Measurements from ENCODE around the gene ACOD1.
A peak's percentile ranks its signal among the peaks of the same experiment; 100 is the strongest.
"Not testable (repeated sequence)": the region's sequence is repeated elsewhere in the genome, so short reads cannot be mapped to it uniquely, and the experiment has no call there.

Gene ACOD1

DNA sequence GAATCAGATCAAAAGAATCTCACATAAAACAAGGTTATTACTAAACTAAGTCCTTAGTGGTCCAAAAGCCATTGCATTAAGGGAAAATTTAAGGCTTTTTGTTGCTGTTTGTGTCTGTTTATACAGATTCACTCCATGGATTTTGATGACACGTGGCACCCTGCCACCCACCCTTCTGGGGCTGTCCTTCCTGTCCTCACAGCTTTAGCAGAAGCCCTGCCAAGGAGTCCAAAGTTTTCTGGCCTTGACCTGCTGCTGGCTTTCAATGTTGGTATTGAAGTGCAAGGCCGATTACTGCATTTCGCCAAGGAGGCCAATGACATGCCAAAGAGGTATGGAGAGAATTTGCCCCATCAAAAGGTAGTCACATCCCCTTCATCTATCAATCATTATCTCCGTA is 6.9 kb downstream of the ACOD1 start:
- no peak for DNase-seq

DNA sequence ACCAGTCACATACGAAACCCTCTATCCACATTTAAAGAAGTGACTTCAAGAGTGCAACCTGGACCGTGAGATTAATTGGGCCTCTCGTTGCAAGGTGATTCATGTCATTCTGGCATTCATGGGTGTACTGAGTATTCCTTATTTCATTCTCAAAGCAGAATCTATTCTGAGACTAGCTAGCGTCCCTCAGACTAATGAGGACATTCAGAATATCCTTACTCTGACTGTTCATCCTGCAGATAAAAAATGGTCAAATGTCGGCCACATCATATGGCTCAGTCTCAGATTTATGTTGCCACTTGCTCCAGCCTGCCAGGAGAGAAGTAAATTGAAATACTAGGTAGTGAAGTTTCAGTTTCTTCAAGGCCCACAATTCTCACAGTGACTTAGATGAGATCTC is 7.3 kb downstream of the ACOD1 start:
- DNase-seq, result no peak

DNA sequence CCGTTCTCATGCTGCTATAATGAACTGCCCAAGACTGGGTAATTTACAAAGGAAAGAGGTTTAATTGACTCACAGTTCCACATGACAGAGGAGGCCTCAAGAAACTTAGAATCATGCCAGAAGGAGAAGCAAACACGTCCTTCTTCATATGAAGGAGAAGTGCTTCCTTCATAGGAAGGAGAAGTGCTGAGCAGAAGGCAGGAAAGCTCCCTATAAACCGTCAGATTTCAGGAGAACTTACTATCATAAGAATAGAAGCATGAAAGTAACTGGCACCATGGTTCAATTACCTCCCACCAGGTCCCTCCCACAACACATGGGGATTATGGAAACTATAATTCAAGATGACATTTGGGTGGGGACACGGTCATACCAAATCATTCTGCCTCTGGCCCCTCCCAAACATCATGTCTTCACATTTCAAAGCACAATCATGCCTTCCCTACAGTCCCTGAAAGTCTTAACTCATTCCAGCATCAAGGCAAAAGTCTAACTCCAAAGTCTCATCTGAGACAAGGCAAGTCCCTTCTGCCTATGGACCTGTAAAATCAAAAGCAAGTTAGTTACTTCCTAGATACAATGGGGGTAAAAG is 10.6 kb downstream of the ACOD1 start:
- DNase-seq, result no peak

DNA sequence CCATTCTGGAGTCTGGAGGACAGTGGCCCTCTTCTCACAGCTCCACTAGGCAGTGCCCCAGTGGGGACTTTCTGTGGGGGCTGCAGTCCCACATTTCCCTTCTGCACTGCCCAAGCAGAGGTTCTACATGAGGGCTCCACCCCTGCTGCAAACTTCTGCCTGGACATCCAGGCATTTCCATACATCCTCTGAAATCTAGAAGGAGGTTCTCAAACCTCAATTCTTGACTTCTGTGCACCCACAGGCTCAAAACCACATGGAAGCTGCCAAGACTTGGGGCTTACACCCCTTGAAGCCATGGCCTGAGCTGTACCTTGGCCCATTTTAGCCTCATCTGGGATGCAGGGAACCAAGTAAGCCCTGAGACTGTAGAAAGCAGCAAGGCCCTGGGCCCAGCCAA is 11.4 kb downstream of the ACOD1 start:
- not testable (repeated sequence) for DNase-seq

DNA sequence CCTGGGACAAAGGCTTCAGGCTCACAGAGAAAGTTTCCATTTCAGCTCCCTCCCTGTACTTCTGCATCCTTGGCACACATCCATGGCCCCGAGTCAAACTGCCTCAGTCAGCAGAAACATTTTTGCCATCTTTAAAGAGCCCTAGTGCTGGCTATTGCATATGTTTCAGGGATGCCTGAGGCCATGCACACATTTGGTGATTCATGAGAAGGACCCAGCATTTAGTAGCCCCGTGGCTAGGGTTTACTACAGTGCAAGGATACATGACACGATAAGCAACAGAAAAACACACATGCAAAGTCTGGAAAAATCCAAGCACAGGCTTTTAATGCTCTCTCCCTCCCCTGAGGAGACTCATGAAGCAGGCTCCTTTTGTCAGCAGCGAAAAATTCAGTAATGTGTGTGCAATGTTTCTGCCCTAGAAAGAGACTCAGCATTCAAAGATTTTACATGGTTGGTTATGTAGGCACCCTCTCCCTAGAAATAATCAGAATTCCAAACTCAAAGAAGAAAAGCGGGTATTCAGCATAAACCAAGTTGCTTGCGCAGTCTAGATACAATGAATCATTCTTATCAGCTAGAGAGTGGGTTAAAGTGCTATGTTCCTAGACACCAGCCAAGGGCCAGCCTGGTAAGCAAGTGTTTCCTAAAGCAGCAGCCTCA is 17.6 kb downstream of the ACOD1 start:
- no peak for DNase-seq

- DNase-seq, result no peak
Observed at GRCh38 chr13:76967031-76967430, 18.7 kb downstream of the ACOD1 start.

- no peak for DNase-seq
Observed at GRCh38 chr13:76968041-76968440, 19.7 kb downstream of the ACOD1 start.

DNA sequence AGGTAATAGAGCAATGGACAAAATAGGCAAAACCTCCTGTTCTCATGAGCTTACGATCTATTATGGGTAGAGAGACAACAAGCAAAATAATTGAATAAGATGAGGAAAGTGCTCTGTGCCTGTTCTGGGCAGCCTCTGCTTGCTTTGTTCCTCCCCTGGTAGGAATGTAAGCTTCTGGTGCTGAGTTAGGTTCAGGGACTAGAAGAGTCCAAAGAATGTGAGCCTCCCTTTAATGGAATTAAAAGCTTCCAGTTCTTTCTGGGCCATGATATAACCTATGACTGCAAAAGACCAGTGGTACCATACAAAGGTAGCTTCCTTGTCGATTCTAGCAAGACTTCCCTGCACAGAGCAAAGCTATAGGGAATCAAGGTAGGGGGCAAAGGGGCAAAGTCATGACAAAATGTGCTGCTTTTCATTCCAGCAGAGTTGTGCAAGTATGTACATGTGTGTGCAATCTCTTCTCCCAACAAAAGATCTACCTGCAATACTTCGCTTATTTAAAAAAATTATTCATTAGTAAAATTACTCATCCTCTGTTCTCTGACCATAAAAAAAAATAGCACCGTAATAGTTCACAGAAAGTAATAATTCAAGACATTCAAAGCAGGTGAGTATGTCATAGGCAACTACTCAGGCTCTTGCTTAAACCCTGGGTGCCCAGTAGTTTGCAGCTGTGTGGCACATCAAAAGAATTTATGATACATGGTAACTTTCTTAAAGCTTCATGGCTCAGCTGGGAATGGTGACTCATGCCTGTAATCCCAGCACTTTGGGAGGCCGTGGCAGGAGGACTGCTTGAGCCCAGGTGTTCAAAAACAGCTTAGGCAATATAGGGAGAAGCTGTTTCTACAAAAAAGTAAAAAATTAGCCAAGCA is 21.4 kb downstream of the ACOD1 start:
- DNase-seq, result no peak

DNA sequence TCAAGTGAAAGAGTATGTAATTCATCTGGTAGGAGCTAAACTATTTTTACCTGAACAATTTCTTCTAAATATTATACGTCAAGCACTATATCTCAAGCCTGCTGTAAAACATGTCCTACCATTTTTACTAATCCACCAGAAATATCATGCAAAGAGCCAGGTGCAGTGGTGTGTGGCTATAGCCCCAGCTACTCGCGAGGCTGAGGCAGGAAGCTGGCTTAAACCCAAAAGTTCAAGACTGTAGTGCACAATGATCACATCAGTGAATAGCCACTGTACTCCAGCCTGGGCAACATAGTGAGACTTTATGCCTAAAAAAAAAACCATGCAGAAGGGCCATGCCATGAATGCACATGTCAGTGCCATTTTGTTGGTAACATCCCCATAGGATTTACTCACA is 22.9 kb downstream of the ACOD1 start:
- DNase-seq, result no peak

- DNase-seq, result no peak
Observed at GRCh38 chr13:76971851-76972829, 23.8 kb downstream of the ACOD1 start.

GRCh38 chr13:76973920-76974617 is 25.8 kb downstream of the ACOD1 start:
- no peak for DNase-seq

DNA sequence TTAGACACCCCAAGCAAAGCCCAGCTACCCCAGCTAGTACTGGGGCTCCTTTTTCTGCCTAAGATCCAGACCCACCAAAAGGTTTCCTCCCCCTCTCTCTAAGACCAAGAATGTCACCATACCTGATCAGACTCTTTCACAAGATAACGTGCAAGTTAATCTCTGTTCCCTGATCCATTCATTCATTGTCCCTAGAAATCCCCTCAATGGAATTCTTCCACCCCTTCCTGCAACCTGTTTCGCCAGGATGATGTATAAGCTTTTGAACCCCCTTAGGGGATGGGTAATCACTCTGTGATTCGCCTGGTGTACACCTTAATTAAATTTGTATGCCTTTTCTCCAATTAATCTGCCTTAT is 26.3 kb downstream of the ACOD1 start:
- no peak for DNase-seq

DNA sequence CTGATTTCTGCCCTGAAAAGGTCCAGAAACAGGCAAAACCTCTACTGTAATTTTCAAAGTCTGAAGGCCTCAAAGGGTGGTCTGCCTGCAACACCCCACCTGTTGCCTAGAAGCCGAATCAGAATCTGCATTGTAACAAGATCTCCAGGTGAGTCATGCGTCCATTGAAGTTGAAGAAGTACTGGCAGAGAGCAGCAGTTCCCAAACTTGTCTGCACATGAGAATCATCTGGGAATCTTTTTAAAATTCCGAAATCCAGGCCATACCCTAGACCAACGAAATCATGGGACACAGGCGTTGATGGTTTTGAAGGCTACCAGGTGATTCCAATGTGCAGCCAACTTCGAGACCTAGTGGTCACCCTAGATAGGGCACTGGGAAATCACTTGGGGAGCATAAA is 27.6 kb downstream of the ACOD1 start:
- DNase-seq, result no peak

DNA sequence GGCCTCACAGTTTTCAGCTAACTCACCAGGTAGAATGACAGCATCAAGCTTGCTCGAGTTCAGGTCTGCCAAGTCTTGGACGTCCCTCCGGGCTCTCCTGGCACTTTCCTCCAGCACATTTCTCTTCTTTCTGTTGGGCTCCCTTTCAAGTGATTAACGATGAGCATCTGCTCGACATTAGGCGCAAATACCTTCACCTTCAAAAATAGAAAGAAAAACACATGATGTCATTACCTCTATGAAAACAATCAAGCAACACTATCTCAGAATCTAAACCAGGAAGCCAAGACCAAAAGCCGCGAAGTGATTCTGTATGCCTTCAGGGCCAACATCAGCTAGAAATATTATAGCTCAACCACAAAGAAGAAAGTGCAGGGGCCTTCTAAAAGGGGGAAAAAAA is 28.2 kb downstream of the ACOD1 start:
- DNase-seq, result no peak

DNA sequence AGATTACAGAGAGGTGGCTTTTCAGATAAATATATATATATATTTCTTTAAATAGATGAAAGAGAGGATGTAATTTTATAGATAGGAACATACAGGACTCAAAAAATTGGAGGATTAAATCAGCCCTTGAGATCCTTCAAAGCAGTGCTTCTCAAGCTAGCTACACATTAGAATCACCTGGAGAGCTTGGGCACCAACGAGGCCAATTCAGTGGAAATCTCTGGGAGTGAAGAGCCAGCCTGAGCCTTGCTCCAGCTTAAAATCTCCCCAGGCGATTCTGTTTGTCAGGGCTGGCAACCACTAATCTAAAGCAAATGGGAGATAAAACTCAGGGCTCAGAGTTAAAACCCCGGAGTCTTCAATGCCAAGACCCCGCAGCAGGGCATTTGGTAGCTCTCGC is 28.6 kb downstream of the ACOD1 start:
- peak in 1 of 6 experiments; percentile 25 for DNase-seq

DNA sequence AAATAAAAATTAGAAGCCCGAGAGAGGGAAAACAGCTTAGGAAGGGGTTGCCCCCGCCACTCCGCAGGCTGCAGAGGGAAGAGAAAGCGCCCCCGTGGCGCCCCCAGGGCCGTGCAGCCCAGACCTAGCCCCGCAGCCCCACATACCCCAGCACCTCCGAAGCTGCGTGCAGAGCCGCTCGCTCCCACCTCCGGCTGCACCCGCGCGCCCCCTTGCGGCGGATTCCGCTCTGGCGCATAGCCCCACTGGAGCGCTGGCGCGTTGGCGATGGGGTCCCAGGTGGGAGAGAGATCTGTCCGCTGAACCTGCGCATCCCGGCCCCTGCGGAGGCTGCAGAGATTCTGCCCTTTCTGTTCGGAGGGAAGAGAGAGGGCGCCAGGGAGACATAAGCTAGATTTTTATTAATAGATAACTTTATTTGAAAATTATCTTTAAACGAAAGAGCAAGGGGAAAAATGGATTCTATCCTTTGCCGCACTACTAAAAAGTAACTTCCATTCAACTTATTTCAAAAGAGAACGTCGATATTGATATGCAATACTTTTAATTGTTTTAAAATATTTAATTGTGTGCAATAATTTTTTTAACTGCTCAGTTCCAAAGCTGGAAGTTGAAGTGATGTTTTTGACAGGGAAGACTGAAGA is 31.9 kb downstream of the ACOD1 start:
- DNase-seq, result peak; percentile 50 to 88 (median 78)

DNA sequence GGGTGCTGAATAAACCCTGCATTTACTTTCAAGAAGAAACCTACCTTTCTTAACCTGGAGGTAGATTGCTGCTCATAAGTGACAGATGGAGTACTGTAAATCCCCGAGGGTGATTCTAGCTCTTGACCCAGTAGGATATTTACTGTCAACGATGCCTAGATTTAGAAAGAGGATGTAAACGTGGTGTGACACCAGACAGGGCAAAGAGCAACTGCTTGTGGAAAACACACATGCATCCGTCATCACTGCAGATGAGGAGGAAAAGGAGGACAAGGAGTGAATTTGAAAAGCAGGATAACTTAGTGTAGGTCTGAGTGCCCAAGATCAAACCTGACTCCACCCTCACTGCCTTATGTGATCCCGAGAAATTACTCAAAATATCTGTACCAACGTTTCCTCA is 33.8 kb downstream of the ACOD1 start:
- no peak for DNase-seq

DNA sequence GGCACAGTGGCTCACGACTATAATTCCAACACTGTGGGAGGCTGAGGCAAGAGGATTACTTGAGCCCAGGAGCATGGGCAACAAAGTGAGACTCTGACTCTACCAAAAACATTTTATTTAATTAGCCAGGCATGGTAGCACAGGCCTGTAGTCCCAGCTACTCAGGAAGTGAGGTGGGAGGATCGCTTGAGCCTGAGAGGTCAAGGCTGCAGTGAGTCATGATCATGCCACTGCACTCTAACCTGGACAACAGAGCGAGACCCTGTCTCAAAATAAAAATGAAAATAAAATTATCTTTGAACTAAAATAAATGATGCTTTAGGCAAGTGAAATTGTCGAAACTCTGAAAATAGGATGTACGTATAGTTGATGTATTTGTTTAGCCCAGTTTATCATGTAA is 35.4 kb downstream of the ACOD1 start:
- DNase-seq, result no peak

DNA sequence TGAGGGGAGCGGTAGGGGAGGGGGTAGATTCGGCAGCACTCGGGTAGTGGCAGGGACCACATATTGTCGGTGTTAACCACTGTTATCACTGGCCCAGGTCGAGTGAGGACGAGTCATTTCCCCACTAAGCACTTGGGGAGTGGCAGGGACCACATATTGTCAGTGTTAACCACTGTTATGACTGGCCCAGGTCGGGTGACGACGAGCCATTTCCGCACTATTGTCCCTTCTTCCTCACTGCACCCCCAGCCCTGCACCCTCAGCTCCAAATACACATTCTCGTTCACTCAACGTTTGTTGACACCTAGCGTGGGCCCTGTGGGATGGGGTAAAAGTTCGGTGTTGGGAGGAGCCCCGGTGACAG is 43.1 kb downstream of the ACOD1 start:
- DNase-seq, result peak in 1 of 6 experiments; percentile 35

DNA sequence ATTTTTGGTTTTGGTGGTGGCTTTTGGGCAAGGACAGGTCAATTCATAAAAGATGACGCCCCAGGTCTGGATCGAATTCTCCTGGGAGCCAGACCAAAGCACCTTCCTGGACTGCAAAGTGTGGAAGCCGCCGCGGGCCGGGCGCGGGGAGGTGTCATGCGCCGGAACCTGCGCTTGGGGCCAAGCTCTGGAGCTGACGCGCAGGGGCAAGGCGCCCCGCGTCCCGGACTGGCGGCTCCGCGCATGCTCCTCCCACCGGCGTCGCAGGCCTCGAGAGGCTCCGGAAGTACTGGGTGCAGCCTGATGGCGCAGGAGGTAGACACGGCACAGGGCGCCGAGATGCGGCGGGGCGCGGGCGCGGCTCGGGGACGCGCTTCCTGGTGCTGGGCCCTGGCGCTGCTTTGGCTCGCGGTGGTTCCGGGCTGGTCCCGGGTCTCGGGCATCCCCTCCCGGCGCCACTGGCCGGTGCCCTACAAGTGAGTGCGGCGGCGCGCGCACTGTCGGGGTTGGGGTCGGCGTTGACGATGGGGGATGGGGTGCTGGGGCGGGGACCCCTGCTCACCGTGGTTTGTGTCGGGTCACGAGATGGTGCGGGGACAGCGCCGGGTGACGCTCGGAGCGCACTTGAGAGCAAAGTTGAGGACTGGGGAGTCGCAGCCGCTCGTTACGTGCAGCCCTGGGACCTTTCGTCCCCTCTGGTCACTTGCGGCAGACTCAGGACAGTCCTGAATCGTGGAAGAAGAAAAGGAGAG is 43.7 kb downstream of the ACOD1 start, which contains the start of gene CLN5:
Gene CLN5 (plus strand): TSS at position 286 of the 752 bp plus-strand sequence. CDS start 18 bp downstream, at position 304.
- DNase-seq, result peak; percentile 91 to 96 (median 94)

DNA sequence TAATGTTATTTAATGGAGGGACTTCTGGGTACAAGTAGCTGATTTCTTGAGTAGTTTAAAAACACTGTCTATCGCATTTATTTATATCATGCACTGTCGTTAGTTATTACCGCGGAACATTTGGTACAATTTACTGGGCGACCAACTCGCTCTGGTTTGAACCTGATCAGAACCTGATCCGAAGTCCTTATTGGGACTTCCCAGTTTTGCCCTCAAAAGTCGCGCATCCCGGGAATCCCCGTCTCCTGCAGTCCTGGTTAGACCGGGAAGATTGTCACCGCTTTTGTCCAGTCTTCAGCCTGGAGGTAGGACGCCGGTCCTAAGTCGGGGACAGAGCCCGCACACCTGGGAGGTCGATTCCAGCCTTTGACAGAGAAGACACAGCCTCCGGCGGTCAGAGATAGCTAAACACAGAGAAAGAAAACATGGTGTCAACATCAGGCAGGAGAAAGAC is 44.3 kb downstream of the ACOD1 start:
- DNase-seq, result peak in 2 of 6 experiments; percentile 28 to 58

Data from stimulated activated naive CD4-positive, alpha-beta T cell (primary cell).